ENCODE data around the gene ATF6.
"Not testable (repeated sequence)": the region's sequence is repeated elsewhere in the genome, so short reads cannot be mapped to it uniquely, and the experiment has no call there.

Gene ATF6

DNA sequence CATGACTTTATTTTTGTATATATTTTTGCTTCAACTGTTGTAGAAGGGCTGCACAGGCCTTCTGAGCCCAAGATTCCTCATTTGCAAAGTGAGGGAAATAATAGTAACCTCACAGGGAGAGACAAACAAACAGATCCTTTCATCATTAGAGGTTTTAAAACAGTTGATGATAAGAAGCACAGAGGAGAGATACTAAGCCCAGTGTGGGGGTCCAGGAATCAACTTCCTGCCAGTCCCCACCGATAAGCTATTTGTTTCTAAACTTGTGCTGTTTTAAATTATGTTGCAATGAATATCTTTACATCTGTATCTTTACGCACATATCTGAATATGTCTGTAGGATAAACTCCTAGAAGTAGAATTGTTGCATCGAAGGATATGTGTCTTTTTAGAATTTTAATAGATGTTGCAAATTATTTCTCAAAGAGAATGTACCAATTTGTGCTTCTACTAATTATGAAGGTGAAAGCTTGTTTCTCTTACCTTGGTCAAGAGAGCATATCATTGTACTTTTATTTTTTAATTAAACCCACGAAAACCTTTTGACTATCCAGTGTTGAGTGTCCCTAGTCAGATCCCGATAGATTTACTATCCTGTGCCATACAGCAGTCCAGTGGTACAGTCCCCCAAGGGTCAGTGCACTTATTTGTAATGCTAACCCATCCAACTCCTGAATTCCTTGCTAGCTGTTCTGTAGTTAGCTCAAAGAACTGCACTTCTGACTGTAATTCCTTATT lies 34.0 kb upstream of the ATF6 start:
- DNase-seq (ENCODE audit: low read depth in 3 of 3) = no peak

DNA sequence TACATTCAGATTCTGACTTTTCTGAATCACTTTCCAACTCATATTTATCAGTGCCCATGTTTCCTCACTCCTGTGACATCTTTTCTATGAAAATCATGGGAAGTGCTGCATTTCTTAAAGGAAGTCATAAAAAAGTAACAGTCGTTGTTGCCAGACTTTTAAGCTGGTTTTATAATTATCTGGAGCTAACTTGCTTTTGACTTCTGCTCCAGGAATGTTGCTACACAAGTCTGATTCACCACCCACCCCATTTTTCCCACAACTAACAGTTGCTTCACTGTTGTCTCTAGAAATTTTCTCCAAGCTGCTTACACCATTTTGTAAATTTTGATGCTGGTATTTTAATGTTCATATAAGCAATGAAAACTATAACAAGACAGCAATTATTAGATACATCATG lies 32.6 kb upstream of the ATF6 start:
- DNase-seq (ENCODE audit: low read depth in 3 of 3) = no peak

DNA sequence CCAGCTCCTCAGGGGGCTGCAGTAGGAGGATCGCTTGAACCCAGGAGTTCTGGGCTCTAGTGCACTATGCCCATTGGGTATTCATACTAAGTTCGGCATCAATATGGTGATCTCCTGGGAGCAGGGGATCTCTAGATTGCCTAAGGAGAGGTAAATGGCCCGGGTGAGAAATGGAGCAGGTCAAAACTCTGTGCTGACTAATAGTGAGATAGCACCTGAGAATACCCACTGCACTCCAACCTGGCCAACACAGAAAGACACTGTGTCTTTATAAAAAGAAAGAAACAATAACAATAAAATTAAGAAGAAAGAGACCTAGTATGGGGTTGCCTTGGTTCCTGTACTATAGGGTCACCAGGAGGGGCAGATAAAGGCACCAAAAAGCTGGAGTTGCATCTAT lies 30.3 kb upstream of the ATF6 start:
- no peak for DNase-seq (ENCODE audit: low read depth in 3 of 3)

DNA sequence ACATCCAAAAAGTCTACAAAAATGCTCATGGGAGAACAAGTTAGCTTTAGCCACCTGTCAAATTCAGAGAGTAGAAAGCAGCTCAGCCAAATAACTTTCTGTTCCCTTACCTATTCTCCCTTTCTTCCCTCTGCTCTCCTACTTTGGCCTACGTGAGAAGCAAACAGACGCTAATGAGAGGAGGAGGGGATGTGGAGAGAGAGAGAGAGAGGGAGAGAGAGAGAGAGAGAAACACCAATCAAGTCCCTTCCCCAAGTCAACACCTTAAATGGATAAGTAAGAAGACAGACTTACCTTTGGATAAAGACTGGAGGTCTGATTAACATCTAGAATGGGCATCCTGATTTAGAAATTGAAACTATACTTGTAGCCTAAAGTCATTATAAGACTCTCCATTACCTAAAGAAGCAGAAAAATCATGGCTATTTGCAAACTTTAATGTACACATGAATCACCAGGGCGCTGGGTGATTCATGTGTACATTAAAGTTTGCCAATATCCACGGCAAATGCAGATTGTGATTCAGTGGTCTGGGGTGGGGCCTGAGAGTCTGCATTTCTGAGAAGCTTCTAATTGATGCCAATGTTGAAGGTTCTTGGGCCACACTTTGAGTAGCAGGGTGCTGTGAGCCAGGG lies 29.7 kb upstream of the ATF6 start:
- DNase-seq (ENCODE audit: low read depth in 3 of 3) = no peak

DNA sequence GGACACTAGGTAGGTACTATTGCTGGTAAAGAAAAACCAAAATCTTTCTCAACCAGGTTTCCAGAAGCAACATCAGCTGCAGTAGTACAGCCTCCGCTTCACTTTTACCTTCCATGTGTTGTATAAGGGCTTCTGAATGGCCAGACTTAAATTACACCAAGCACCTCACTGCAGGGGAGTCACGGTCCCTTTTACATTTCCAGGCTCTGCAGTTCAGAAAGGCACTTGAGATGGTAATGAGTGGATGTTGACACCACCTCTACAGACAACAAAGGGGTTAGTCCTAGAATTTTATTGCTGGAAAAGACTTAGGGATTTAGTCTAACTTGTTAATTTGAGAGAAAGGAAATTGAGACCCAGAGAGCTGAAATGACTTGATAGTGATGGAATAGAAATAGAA lies 28.5 kb upstream of the ATF6 start:
- DNase-seq (ENCODE audit: low read depth in 3 of 3) = no peak

DNA sequence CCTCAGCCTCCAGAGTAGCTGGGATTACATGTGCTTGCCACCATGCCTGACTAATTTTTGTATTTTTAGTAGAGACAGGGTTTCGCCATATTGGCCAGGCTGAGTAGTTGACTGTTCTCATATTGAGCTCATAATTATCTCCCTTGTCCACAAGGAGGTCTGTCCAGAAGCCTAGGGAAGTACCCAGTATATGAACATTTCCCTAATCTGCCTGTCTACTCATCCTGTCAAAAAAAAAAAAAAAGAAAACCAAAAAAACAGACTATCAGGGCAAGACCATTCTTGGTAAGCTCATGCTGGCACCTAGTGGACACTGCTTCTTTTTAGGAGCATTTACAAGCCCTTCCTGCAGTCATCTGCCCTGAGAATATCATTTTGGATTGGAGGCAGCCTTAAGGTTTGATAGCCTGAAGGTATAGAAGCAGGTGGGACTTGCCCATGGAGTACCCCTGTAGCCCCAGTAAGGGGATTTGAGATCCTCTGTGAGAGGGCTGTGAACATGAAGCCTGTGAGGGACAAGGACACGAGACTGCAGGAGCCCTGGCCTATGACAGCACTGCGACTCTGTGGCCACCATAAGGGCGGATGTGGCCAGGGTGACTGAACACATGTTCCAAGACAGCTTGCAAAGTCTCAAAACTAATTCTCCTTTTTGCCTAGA lies 27.4 kb upstream of the ATF6 start:
- DNase-seq (ENCODE audit: low read depth in 3 of 3) = peak in 1 of 3 experiments; percentile 30

DNA sequence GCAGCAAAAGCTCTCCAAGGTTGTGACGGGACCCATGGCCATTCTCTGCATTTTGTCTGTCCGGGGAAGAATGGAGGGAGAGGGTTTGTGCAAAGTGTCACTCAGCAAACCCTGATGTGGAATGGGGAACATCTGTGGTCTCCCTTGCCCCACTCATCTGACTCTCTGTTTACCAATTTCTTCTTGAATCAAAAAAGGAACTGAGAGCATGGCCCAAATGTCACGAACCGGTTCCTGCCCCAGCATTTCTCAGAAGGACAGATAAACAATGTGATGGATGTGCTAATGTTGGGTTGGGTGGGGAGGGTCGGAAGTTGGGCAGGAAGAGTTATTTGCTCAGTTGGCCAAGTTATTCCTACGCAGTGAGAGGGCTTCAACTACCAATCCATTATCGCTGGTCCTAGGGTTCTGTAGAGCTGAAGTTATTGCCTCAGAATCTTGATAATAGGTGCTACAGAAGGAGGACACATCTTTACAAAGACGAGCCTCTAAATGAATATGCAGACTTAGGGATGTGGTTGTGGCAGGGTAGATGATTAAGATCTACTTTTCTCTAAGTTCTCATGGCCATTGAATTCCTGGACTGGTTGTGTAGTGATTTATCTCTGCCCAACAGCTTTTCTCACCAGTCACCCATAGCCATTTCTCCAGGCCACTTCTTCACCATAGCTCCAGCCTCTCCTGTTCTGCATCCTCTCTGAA lies 26.1 kb upstream of the ATF6 start:
- no peak for DNase-seq (ENCODE audit: low read depth in 3 of 3)

DNA sequence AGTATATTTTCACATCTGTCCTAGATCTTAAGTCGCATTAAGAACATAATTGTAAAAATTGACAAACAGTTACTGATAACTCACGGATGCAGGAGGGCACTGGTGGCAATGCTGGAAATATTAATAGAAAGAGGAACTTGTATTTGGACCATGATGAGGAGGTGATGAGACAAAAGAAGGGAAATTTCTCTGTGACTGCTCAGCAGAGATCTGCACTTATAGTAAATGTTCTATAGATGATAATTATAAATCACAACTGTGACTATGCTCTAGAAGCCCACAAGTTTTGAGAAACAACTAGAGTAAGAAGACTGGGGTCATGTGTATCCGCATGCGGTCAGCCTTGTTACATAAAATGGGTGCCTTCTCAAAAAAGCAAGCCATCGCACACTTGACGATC lies 25.2 kb upstream of the ATF6 start:
- no peak for DNase-seq (ENCODE audit: low read depth in 3 of 3)

DNA sequence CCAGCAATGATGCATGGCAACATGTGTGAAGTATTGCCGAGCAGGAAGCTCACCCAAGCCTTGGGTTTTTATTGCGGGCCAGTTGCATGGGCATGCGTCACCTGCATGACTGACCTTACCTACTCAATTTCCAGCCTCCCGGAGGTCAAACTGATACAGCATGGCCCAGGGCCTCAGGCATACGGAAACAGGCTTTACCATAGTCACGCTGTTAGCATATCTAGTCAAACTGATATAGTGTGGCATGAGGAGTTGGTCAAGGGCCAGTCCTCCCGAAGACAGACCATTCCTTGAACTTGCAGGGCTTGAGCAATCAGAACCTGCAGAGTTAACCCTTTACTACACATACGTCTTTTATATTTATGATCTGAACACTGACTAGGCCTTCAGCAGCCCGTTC lies 22.9 kb upstream of the ATF6 start:
- no peak for DNase-seq (ENCODE audit: low read depth in 3 of 3)

DNA sequence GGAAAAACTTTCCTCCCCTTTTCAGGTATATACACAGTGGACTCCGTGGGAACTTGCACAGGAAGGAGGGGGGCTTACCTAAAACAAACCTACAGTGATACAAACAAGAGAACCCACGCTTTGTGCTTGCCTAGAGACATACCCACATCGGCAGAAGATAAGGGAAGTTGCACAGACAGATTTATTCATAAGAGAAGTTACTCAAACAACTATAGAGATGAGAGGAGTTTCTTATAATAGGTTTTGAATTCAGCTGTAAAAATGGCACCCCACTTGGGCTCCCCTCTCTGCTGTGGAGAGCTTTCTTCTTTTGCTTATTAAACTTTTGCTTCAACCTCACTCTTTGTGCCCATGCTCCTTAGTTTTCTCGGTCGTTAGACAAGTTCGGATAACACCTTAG lies 18.3 kb upstream of the ATF6 start:
- DNase-seq (ENCODE audit: low read depth in 3 of 3) = no peak

DNA sequence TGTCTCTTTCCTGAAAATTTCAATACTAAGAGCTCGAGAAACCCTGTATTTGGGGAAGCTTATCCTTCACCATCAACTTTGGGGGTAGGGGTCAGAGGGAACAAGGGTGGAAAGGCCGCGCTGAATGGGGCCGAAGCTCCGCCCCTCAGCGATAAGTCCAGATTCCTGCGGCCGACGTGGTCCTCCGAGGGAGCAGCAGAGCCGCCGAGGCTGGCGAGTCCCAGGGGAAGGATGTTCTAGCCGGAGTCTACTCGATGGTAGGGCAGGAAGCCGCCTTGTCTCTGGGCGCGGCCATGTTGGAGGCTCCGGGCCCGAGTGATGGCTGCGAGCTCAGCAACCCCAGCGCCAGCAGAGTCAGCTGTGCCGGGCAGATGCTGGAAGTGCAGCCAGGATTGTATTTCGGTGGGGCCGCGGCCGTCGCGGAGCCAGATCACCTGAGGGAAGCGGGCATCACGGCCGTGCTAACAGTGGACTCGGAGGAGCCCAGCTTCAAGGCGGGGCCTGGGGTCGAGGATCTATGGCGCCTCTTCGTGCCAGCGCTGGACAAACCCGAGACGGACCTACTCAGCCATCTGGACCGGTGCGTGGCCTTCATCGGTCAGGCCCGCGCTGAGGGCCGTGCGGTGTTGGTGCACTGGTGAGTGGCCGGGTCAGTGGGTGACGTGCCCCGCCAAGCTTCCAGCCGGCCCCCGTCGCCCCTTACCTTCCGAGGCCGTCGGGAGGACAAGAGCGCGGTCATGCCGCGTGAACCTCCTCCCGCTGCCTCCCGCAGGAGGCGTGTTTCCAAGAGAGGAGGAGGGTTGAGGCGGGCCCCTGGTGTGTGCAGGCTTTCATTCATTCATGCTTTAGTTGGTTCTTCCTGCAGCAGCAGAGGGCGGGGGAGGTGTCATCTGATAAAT lies 16.4 kb upstream of the ATF6 start, which contains the start of gene DUSP12:
Gene DUSP12 (plus strand): TSS at position 278 of the 899 bp plus-strand sequence. CDS start 16 bp downstream, at position 294.
- peak; percentile 79 to 86 (median 79) for DNase-seq (ENCODE audit: low read depth in 3 of 3)

DNA sequence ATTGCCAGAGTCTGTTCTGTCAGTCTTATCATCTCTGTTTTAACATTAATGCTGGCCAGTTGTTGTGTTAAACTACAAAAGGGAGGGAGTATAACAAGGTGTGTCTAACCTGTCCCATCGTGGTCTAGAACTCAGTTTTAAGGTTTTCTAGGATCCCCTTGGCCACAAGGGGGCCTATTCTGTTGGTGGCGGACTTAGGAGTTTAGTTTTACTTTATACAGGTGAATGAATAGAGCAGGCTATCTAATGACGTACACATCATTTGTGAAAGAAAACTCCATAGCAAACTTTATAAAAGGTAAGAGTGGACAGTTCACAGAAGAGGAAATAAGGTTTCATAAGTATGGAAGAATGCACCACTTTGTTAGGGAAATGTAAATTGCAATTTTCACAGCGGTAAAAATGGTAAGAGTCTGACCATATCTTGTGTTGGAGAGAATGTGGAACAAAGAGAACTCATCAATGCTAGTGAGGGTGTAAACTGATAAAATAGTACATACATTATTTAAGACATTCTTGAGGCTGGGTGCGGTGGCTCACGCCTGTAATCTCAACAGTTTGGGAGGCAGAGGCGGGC lies 2.5 kb upstream of the ATF6 start:
- DNase-seq (ENCODE audit: low read depth in 3 of 3) = peak in 1 of 3 experiments; percentile 28

DNA sequence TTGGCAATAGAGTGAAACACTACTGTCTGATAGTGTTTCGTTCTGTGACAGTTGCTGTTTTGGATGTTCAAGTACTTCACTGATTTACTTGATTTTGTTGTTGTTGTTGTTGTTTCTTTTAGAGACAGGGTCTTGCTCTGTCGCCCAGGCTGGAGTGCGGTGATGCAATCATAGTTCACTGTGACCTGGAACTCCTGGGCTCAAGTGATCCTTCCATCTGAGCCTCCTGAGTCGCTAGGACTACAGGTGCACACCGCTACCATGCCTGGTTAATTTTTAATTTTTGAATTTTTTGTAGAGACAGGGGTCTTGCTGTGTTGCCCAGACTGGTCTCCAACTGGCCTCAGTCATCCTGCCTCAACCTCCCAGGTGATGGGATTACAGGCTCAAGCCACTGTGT lies 2.3 kb downstream of the ATF6 start:
- DNase-seq (ENCODE audit: low read depth in 3 of 3) = no peak

DNA sequence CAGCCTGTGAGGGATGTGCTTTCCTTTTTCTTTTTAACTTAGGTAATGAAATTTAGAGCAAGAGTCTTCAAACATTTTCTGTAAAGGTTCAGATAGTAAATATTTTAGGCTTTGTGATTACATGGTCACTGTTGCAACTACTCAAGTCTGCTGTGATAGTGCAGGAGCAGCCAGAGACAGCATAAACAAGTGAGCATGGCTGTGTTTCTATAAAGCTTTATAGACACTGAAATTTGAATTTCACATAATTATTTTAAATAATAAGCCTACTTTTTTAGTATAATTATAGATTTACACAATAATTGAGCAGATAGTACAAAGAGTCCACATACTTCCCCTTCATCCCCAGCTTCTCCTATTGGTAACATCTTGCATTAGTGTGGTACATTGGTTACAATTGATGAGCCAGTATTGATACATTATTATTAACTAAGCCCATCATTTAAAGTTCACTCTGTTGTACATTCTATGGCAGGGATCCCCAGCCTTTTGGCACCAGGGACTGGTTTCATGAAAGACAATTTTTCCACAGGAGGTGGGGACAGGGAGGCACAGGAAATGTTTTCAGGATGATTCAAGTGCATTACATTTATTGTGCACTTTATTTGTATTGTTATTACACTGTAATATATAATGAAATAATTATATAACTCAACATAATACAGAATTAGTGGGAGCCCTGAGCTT lies 3.0 kb downstream of the ATF6 start:
- no peak for DNase-seq (ENCODE audit: low read depth in 3 of 3)

DNA sequence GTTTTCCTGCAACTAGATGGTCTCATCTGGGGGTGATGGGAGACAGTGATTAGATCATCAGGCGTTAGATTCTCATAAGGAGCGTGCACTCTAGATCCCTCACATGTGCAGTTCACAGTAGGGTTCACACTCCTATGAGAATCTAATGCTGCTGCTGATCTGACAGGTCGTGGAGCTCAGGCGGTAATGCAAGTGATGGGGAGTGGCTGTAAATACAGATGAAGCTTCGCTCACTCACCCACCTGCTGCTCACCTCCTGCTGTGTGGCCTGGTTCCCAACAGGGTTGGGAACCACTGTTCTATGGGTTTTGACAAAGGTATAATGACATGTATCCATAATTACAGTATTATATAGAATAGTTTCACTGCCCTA lies 3.5 kb downstream of the ATF6 start:
- DNase-seq (ENCODE audit: low read depth in 3 of 3) = not testable (repeated sequence)

DNA sequence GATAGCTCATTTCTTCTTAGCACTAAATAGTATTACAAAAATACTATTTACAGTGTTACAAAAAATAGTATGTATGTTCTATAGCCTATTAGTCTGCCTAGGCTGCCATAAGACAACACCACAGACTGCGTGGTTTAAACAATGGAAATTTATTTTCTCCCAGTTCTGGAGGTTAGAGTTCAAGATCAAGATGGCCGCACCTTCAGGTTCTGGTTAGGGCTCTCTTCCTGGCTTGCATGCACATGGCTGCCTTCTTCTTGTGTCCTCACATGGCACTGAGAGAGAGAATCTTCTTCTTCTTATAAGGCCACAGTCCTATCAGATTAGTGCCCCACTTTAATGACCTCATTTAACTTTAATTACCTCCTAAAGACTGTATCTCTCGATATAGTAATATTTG lies 4.1 kb downstream of the ATF6 start:
- DNase-seq (ENCODE audit: low read depth in 3 of 3) = no peak

DNA sequence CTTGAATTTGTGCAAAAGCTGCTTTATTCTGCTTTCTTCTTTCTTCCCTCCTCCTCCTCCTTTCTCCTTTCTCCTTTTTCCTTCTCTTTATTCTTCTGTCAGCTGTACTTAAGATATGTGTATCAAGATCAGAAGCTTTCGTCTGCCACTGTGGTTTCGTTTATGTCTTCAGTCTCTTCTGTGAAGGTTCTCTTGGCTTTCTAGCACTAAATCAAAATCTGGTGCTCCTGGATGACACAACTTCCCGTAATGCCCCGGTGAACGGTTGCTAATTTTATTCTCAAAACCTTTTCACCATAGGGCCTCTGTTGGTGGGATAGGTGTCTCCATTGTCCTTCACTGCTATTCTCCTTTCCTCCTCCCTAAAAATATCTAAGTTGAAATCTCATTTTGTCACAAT lies 5.0 kb downstream of the ATF6 start:
- no peak for DNase-seq (ENCODE audit: low read depth in 3 of 3)

DNA sequence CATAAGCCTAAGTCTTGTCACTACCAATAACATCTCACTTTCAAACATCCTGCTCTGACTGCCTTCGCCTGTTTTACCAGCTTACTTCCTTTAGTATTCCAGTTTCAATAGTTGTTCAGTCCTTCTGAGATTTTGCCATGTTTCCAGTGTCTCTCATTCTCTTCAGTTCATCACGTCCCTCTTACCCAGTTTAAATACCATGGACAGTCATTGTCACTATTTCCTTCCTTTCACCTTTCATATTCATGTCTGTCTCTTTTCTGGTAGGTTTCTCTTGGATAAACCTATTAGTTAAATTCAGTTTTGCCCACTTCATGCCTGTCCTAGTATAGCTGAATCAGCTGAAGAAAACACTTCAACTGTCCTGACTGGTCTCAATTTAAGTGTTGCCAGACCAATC lies 5.9 kb downstream of the ATF6 start:
- no peak for DNase-seq (ENCODE audit: low read depth in 3 of 3)

DNA sequence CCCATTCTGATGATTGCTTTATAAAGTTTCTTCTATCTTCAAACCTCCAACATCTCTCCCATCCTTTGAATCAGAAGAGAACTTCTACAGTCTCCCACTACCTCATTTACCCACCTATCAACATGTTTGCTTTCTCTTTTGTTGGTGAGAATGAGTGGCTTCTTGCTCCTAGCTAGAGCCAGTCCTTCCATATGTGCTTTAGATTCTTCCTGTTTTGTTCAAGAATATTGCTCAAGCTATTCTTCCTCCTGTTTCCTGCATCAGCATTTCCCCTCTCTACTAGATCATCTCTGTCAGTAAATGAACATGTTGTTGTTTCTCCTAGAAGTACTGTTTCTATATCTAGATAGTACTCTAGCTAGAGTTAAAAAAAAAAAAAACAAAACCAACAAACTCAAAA lies 6.3 kb downstream of the ATF6 start:
- DNase-seq (ENCODE audit: low read depth in 3 of 3) = no peak

DNA sequence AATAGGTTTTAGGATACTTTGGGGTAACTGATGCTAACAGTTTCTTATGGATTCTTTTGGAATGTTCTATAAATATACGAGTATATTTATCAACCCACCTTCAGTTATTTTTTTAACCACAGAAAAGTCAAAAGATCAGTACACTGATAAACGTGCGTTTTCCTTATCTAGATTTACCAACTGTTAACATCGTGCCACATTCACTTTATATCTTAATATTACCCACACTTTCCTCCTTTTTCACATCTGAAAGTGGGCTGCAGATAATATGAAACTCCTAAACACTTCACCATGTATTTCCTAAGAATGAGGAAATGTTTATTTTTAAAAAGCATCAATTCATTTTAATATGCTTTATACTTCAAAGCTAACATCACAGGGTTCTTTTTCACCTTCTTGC lies 7.7 kb downstream of the ATF6 start:
- no peak for DNase-seq (ENCODE audit: low read depth in 3 of 3)

DNA sequence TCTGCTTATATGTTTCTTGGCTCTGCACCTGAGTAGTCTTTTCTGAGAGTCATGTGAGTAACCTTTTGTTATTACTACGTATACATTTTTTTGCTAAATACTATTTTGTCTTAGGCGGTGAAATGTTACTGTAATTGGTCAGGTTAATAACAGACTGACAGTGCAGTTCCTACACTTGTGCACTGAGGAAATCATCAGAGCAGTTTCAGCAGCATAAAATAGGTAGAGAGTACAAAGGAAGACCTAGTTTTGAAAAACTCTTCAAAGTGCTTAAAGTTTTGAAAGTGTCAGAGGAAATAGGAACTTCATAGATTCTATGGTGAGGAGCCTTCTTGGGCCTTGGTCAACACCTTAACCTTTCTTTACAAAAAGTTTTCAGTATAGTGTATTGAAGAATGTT lies 11.1 kb downstream of the ATF6 start:
- DNase-seq (ENCODE audit: low read depth in 3 of 3) = no peak

All from stimulated activated CD4-positive, alpha-beta T cell treated with anti-CD3 and anti-CD28 coated beads, TNF-alpha, amount 100 ng/mL, for 24 hours (primary cell).